ENCODE data around the gene KCNC3.

Gene KCNC3

DNA sequence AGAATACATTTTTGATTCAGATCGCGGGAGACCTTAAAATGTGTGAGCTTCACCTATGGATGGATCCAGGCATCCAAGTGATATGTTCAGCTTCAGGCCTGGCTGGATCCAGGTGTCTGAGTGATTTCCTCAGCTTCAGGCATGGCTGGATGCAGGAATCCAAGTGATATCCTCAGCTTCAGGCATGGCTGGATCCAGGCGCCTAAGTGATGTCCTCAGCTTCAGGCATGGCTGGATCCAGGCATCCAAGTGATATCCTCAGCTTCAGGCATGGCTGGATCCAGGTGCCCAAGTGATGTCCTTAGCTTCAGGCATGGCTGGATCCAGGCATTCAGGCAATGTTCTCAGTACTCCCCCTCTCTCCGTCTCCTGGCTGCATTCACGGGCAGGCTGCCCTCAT is 60.7 kb downstream of the KCNC3 start:
- in situ Hi-C loops (cut with MboI; ENCODE audit: low pct_unique_long_range_greater_than_20kb, low sequenced_read_pairs, unreplicated experiment): no loop called here
- DNase-seq (ENCODE audit: low spot score): no peak
- TF ChIP-seq, protein P1, sequence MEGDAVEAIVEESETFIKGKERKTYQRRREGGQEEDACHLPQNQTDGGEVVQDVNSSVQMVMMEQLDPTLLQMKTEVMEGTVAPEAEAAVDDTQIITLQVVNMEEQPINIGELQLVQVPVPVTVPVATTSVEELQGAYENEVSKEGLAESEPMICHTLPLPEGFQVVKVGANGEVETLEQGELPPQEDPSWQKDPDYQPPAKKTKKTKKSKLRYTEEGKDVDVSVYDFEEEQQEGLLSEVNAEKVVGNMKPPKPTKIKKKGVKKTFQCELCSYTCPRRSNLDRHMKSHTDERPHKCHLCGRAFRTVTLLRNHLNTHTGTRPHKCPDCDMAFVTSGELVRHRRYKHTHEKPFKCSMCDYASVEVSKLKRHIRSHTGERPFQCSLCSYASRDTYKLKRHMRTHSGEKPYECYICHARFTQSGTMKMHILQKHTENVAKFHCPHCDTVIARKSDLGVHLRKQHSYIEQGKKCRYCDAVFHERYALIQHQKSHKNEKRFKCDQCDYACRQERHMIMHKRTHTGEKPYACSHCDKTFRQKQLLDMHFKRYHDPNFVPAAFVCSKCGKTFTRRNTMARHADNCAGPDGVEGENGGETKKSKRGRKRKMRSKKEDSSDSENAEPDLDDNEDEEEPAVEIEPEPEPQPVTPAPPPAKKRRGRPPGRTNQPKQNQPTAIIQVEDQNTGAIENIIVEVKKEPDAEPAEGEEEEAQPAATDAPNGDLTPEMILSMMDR (IDR thresholded peaks at IDR 0.05; ENCODE audit: extremely low read depth, insufficient read depth, missing control alignments): no peak

DNA sequence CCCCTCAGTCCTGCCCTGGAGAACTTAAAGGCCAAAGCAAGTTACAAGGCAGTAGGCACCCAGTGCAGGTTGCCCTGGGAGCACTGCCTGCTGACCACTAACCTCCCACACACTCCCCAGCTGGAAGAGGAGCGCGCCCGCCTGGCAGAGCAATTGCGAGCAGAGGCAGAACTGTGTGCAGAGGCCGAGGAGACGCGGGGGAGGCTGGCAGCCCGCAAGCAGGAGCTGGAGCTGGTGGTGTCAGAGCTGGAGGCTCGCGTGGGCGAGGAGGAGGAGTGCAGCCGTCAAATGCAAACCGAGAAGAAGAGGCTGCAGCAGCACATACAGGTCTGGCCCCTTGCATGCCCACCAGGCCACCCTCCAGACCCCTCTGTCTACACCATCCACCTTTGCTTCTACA is 61.1 kb downstream of the KCNC3 start:
- TF ChIP-seq, protein P1 (IDR thresholded peaks at IDR 0.05; ENCODE audit: extremely low read depth, insufficient read depth, missing control alignments): no peak
- in situ Hi-C loops (cut with MboI; ENCODE audit: low pct_unique_long_range_greater_than_20kb, low sequenced_read_pairs, unreplicated experiment): no loop called here
- no peak for DNase-seq (ENCODE audit: low spot score)

DNA sequence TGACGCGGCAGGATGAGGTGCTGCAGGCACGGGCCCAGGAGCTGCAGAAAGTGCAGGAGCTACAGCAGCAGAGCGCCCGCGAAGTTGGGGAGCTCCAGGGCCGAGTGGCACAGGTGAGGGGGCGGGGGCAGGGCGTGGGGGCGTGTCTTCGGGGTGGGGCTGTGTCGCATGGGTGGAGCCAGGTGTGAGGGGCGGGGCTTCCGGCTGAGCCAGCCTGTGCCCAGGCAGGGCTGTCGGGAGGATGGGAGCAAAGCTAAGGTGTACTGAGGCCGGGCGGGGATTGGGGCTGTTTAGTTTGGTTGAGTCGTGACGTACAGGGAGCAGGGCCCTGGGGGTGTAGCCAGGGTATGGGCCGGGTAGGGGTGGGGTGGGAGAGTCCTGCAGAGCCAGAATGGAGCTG is 62.3 kb downstream of the KCNC3 start:
- TF ChIP-seq, protein P1 (IDR thresholded peaks at IDR 0.05; ENCODE audit: extremely low read depth, insufficient read depth, missing control alignments): no peak
- peak; percentile 59 for DNase-seq (ENCODE audit: low spot score)
- in situ Hi-C loops (cut with MboI; ENCODE audit: low pct_unique_long_range_greater_than_20kb, low sequenced_read_pairs, unreplicated experiment): no loop called here

DNA sequence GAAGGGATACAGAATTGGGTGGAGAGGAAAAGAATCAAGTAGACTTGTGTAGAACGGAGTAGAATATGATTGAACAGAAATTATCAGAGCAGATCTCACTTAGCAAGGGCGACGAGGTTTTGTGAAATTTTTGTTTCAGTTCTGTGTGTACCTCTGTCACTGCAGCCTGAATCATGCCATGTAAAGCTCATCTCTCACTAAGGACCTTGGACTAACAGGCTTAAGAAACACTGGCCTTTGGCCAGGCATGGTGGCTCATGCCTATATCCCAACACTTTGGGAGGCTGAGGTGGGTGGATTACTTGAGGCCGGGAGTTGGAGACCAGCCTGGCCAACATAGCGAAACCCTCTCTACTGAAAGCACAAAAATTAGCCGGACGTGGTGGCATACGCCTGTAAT is 63.1 kb downstream of the KCNC3 start:
- TF ChIP-seq, protein P1 (IDR thresholded peaks at IDR 0.05; ENCODE audit: extremely low read depth, insufficient read depth, missing control alignments): no peak
- DNase-seq (ENCODE audit: low spot score): no peak
- in situ Hi-C loops (cut with MboI; ENCODE audit: low pct_unique_long_range_greater_than_20kb, low sequenced_read_pairs, unreplicated experiment): no loop called here

DNA sequence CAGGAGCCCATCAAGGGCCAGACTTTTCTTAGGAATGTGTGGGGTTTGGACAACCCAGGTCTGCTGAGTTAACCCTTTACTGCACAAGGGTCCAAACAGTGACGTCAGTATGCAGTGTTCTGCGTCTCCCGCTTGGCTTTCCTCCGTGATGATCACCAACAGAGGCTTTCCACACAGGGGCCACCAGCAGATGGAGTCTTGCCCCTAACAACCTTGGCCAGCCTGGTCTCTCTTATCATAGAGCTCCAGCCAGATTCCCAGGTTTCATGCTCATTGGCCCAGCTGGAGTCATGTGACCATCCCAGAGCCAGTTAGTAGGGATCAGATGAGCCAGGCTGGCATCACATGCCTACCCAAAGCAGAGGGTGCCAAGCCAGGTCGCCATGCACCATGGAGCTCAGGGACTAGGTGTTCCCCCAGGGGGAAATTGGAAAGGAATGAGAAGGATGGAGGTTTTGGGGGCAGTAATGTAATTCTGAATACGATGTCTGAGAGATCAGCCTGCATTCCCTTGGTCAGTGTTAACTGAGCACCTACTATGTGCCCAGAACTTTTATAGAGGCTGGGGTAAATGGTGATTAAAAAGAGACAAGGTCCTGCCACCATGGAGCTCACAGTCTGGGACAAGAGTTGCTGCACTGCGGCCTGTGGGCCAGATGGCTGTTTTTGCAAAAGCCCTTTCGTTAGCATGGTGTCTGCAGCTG is 64.5 kb downstream of the KCNC3 start:
- TF ChIP-seq, protein P1 (IDR thresholded peaks at IDR 0.05; ENCODE audit: extremely low read depth, insufficient read depth, missing control alignments): peak; percentile 29
- in situ Hi-C loops (cut with MboI; ENCODE audit: low pct_unique_long_range_greater_than_20kb, low sequenced_read_pairs, unreplicated experiment): no loop called here
- no peak for DNase-seq (ENCODE audit: low spot score)

DNA sequence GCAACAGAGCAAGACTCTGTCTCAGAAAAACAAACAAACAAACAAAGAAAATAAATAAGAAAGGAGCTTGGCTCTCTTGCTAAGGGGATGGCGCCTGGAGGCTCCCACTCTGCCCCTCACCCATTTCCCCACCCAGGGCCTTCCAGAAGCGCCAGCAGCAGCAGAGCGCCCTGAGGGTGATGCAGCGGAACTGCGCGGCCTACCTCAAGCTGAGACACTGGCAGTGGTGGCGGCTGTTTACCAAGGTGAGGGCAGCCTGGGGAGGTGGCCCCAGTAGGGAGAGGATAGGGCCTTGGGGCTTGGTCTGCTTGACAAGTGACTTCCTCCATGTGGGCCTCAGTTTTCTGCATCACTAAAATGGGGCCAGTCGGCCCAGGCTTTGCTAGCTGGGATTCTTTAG is 66.0 kb downstream of the KCNC3 start:
- no peak for DNase-seq (ENCODE audit: low spot score)
- in situ Hi-C loops (cut with MboI; ENCODE audit: low pct_unique_long_range_greater_than_20kb, low sequenced_read_pairs, unreplicated experiment): no loop called here
- TF ChIP-seq, protein P1 (IDR thresholded peaks at IDR 0.05; ENCODE audit: extremely low read depth, insufficient read depth, missing control alignments): no peak

Measured in GM13977 (cell line).